ENCODE results near the gene A4GALT.

The A4GALT gene

DNA sequence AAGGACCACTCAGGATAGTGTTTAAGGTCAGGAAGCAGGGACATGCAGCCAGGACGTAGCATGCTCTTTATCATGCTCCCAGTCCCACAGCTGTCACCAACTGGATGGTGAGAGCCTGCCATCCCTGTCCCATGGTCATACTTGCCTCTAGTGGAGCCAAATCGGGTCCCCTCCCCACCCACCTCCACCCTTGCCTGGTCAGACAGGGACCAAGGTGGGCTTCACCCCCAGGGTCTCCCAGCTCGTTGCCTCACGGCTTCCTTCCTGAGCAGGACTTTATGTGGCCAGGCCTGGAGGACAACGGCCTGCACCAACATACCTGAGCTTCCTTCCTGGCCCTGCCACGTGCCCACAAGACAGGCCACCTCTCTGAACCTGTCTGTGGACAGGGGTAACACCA lies 19.8 kb downstream of the A4GALT start:
- no peak for DNase-seq

DNA sequence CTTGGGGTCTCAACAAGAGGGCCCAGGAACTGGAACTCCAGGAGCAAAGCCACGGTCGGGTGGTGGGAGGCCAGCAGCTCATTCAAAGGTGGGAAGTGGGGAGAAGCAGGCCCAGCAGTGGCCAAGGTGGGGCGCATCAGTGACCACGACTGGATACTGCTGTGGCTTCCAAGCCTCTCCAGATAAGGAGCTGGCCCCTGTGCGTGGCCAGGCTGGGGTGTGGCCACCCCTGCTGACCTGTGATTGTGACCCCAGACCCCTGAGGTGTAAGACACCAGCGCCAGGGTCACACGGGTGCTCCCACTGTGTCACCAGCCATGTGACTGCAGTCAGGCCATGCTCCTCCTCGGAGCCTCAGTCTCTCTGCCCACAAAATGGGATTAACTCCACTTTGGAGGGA lies 20.3 kb downstream of the A4GALT start:
- DNase-seq: no peak

- no peak for DNase-seq
Observed at GRCh38 chr22:42699976-42700352, 20.7 kb downstream of the A4GALT start.

- no peak for DNase-seq
Observed at GRCh38 chr22:42699281-42699975, 21.2 kb downstream of the A4GALT start.

DNA sequence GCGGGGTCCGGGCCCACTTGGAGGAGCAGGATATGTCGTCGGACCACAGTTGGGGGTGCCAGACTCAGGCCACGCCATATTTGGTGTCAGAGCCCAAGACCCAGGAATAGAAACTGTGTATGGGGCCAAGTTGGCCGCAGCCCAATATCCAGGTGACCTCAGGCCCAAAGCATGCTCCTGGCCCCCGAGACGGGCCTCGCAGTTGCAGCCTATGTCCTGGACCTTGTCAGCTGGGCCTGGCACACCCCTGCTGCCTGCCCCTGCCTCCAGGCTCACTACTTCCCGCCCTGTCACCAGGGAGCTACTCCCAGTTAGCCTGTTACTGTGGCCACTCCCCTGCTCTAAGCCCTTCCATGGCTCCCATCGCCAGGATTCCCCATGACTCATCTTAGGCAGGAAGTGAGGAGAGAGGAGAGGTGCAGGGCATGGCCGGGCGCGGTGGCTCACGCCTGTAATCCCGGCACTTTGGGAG lies 23.1 kb downstream of the A4GALT start:
- DNase-seq: no peak

- DNase-seq: no peak
Observed at GRCh38 chr22:42696331-42696967, 24.2 kb downstream of the A4GALT start.

DNA sequence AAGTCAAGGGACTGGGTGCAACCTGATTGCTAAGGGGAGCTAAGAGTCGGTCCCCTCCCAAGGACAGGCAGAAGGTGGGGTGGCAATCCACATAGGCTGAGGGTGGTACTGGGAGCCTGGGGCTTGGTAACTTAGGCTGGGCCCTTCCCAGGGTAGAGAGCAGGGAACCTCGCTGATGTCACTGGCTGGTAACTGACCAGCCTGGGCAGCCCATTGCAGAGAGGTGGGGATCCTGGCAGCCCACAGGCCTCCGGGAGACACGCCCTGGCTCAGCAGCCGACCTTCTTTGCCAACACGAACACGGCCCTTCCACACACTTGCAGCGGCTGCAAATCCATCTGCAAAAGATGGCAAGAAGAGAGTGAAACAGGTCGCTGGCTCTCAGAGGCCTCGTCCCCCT lies 25.4 kb downstream of the A4GALT start:
- DNase-seq: no peak

DNA sequence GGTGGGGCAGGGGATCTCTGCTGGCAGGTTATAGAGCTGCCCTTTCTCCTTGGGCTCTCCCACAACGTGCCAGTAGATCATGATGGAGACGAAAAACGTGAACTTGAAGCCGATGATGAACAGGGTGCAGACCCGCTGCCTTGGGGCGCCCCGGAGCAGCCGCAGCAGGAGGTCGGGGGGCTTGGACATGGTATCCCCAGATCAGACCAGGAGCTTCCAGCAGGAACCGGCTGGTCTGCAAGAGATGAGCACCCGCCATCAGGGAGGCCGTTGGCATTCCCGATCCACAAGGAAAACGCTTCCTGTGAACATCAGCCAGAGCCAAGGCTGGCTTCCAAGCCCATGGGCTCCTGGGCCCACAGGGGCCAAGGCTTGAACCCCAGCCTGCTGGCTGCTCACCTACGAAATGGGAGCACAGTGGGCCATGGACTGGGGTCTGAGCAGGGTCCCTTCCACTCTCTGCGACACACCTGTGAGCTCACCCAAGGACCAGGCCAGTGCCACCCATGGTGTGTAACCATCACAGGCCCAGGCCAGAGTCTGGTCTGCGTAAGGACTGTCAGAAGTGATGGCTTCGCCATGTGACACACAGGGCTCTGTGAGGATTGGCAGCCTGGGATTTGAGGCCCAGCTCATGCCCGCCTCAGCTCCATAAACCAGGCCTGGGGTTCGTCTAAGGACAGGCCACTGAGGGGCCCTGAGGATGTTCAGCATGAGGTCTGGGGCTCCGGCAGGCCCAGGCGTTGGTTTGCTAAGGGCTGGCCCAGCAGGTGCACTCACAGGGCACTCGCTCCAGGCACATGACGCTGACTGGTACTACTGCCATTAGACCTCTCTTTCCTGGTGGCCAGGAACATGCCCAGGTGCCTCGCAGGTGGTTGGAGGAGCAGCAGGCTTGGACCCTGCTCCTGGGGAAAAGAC lies 26.6 kb downstream of the A4GALT start:
- no peak for DNase-seq

DNA sequence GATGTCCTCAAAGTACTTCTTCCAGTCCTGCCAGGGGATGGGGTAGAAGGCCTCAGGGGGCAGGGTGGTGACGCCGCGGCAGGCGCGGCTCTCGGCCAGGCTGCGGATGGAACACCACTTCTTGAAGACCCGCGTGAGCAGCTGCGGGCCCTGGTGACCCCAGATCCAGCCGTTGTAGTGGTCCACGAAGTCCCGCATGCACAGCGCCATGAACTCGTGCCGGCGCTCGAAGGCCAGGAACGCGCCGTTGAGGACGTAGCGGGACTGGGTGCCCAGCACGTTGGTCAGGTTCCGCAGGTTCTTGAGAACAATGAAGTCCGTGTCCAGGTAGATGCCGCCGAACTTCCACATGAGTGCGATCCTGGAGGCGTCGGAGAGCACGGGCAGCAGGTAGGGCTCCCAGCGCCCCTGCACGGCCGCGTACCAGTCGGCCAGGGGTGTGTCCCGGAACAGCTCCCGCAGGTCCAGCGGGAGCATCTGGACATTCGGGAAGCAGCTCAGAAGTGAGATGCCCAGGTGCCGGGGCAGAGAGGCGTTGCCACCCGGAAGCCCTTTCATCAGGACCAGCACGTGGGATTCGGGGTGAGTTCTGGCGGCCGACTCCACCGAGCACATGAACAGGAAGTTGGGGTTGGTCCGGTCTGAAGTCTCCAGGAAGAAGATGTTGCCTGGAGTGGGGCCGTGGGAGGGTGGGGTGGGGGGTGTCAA lies 27.5 kb downstream of the A4GALT start:
- no peak for DNase-seq

DNA sequence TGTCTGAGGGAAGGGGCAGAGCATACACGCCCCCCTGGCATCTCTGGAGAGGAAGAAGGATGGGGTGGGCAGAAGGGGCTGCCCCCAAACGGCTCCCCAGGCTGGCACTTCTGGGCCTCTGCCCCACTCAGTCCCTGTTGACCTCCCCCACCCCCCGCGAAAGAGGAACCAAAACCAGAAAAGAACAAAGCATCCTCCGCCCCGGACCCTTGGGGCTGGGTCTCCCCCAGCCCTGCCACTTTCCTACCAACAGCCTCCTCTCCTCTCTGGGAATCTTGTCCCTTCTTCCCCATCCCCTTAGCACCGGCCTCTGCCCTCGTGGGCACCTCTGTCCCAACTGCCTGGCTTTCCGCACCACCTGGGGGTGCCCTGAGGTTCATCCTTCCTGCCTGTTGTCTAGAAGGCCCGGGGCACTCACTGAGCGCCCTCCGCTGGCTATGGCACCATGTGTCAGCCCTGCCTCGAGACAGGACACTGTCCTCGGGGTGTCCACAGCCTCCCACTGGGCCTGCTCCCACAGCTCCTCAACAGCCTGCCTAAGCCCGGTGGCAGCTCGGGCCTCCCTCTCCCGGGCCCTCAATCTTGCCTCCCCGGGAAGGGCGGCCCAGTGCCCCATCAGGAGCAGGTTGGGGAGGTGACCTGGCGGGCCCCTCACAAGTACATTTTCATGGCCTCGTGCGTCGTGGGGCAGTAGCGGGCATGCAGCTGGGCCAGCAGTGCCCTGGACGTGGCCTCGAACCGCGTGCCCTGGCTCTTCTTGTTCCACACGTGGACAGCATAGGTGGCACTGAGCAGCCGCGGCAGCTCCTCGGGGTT lies 28.2 kb downstream of the A4GALT start:
- DNase-seq: no peak

- DNase-seq: no peak
Observed at GRCh38 chr22:42691440-42691839, 29.2 kb downstream of the A4GALT start.

GRCh38 chr22:42688241-42689211 lies 32.1 kb downstream of the A4GALT start:
- DNase-seq: no peak

DNA sequence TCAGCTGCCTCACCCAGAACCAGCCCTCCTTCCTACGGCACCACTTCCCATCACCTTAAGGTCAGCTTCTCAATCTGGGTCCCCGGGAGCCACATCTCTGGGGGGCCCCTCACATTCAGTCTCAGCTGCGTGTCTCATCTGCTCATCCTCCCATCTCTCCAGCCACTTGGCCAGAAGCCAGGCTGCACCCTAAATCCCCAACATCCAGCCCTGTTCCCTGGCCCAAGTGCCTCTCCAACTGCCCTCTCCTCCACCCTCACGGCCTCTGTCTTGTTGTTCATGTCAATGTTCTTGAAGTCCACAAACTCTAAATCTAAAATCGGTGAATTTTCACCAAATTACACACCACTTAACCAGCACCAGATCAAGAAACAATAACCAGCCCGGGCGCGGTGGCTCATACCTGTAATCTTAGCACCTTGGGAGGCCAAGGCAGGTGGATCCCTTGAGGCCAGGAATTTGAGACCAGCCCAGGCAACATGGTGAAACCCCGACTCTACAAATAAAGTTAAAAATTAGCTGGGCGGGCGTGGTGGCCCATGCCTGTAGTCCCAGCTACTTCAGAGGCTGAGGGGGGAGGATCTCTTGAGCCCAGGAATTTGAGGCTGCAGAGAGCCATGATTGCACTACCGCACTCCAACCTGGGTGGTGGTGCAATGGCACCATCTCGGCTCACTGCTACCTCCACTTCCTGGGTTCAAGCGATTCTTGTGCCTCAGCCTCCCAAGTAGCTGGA lies 33.7 kb downstream of the A4GALT start:
- no peak for DNase-seq

DNA sequence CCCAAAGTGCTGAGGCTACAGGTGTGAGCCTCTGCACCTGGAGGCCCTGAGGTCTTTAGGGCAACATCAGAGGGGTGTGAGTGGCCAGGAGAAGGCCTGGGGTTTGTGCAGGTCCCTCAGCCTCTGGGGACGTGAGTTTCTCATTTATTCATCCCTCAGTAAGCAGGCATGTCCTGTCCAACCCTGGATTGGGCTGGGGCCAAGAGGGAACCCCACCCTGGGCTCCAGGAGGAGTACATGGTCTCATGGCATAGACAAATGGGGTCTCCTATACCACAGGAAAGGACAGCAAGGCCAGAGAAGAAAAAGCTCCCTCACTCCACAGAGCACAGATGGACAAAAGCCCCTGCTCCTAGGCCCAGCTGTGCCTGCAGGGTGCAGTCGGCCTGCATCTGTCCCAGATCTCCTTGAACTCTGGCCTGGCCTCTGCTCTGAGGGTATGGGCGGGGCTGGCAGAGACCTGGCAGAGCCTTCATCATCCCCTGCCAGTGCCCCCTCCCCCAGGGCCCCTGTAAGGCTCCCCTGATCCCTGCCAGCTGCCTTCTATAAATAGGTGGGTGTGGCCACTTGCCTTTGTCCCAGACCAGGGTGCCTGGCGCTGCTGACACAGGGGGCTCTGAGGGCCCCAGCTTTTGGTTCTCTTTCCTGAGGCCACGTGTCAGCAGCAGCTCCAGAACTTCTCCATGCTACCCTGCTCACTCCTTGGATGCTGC lies 34.6 kb downstream of the A4GALT start:
- no peak for DNase-seq

DNA sequence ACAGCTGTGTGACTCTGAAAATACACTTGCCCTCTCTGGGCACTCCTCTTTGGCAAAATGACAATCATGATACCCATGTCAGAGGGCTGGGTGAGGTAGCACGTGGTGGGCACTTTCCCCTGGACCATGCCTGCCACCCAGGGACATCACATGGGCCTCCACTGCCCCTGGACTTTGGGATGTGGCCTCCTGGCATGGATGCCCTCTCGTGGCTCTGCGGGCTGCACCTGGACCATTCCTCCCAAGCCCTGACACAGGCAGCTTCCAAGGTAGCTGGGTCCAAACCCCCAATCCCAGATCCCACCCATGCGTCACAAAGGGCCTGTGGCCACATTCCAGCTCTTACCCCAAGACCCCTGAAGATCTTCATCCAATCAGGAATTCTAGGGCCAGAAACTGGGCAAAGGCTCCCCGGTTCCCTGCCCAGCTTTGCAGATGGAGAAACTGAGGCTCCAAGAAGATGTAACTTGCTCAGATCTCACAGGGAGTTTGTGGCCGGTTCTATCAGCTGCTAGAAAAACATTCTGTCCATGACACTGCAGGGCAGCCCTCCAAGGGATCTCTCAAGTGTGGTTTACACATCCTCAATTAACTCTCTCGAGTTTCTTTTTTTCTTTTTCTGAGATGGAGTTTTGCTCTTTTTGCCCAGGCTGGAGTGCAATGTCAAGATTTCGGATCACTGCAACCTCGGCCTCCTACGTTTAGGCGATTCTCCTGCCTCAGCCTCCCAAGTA lies 36.0 kb downstream of the A4GALT start:
- DNase-seq: no peak

DNA sequence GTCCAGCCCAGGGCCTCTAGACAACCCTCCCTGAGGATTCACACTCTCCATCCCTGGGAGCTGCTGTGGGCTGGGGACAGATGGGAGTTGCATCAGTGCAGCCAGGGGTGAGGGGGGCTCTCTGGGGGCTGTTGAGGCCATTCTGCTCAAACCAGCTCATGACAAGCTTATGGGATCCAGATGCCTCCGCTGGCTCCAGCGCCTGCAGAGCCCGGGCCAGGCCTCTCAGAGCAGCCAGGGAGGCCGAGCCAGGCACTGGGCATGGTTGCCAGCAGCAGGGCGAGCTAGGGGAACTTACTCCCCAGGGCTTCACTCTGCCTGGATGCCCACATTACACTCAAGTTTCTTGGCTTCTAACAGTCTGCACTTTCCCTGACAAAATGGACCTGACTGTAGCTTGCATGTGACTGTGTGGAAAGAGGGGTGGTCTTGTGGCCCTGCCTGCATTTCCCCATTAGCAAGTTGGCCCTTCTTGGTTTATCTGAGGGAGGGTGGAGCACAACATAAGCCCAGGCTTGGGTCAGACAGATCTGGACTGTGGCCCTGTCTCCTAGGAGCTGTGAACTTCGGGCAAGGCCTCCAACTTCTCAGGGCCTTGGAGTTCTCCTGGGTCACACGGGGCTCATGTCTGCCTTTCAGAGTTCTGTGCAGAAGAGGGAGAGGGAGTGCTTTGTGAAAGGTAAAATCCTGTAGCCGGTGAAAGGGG lies 36.9 kb downstream of the A4GALT start:
- DNase-seq: no peak

DNA sequence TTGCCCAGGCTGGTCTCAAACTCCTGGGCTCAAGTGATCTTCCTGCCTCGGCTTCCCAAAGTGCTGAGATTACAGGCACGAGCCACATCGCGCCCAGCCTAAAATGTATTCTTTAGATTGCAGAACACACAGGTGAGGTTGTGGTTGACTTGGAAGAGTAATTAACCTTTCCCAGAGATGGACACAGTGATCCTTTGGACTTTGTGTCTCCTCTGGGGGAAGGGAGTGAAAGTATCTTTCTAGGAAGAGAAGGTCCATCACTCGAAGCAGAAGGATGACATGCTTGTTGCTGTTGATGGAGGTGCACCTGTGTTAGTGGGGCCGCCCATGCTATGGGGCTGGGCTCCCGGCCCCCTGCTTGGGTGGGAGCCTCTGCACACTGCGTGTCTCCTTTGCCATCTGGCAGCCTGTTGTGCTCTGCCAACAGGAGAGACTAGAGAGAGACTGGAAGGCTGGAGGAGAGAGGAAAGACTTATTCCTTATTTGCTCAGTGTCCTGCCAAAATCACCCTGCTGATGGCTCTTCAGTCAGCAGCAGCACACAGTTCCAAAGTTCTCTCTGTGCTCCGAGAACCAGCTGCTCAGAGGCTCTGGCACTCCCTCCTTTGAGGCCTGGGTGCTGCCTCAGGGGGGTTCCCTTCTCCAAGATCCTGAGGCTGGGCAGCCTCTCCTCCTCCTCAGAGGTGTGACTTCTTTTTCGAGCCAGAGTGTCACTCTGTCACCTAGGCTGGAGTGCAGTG lies 38.4 kb downstream of the A4GALT start:
- no peak for DNase-seq
